GM06990 (cell line): ENCODE results near the gene MAG.

Experiments used
- DNase-seq: peaks from one replicate; pipeline ENCODE4 v3.0.0-alpha.2; 2011; ENCODE audit not compliant: insufficient read length; ENCODE audit errors: extremely low read depth
- H3K27me3 ChIP-seq: replicated peaks from 2 replicates; pipeline ENCODE4 v1.6.0; 2011; ENCODE audit warnings: low read length; ENCODE audit not compliant: control insufficient read depth, insufficient read depth
- H3K36me3 ChIP-seq: 2 replicates; pipeline ENCODE4 v1.5.1; 2011; ENCODE audit warnings: low read length; ENCODE audit not compliant: control insufficient read depth, insufficient read depth
- H3K4me3 ChIP-seq: replicated peaks from 2 replicates; pipeline ENCODE4 v1.5.1; 2011; ENCODE audit warnings: low read depth, mild to moderate bottlenecking, control low read depth, low read length
- CTCF ChIP-seq: IDR thresholded peaks from 2 replicates; pipeline ENCODE4 v1.5.1; 2011; ENCODE audit warnings: low read length, control low read depth, mild to moderate bottlenecking, inconsistent platforms; ENCODE audit not compliant: insufficient read depth, poor library complexity, severe bottlenecking

Gene MAG

GRCh38 chr19:35341006-35341405 lies 49.0 kb downstream of the MAG start:
- peaks cover 56% of the 10 kb centered on the region for H3K36me3 ChIP-seq
- H3K27me3 ChIP-seq, result no peaks in the 10 kb centered on the region
- H3K4me3 ChIP-seq, result no peak overlapping the region
- no peak for DNase-seq
- no peak for TF ChIP-seq CTCF

- no peaks in the 10 kb centered on the region for H3K27me3 ChIP-seq
- no peak for TF ChIP-seq CTCF
These were observed 49.7 kb downstream of the MAG start for GRCh38 chr19:35341565-35342225.

GRCh38 chr19:35342430-35342829 lies 50.5 kb downstream of the MAG start:
- Histone ChIP-seq H3K27me3 (no peaks in the 10 kb centered on the region), H3K4me3 (no peak overlapping the region), H3K36me3 (peaks cover 50% of the 10 kb centered on the region)
- no peak for TF ChIP-seq CTCF
- no peak for DNase-seq

More at GRCh38 chr19:35341565-35342225, 49.7 kb downstream of the MAG start:
- no peak overlapping the region for H3K4me3 ChIP-seq
- H3K36me3 ChIP-seq, result peaks cover 53% of the 10 kb centered on the region
- no peak for DNase-seq

- H3K27me3 ChIP-seq, result no peaks in the 10 kb centered on the region
- H3K36me3 ChIP-seq, result peaks cover 36% of the 10 kb centered on the region
- H3K4me3 ChIP-seq, result no peak overlapping the region
- DNase-seq, result no peak
- TF ChIP-seq CTCF, result no peak
These were observed 52.6 kb downstream of the MAG start for GRCh38 chr19:35344511-35345031.

GRCh38 chr19:35345671-35346111 lies 53.7 kb downstream of the MAG start:
- no peaks in the 10 kb centered on the region for H3K27me3 ChIP-seq
- no peak for DNase-seq
- peaks cover 34% of the 10 kb centered on the region for H3K36me3 ChIP-seq
- H3K4me3 ChIP-seq, result no peak overlapping the region
- TF ChIP-seq CTCF, result no peak
